ENCODE measurements around the gene TTC39A.

The TTC39A gene

GRCh38 chr1:51296383-51297357, 33.7 kb downstream of the TTC39A start:
- peak; percentile 90 for DNase-seq

DNA sequence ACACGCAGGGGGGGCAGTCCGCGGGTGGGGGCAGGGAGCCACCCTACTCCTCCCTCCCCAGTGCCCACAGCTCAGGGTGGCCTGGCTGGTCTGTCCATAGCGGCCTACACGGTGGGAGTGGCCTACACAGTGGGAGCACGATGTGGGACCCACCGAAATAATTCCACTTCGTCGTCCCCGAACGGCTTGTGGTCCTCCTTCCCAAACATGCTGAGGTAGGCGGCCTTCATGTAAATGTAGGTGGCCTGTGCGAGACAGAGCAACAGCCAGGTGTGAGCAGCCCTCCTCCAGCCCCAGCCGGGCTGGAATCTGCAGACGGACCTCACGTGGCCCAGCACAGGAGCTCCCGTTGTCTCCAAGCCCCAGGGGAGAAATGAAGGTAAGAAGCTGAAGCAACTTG, 34.4 kb downstream of the TTC39A start:
- DNase-seq: no peak

- DNase-seq: no peak
These were observed 35.7 kb downstream of the TTC39A start for GRCh38 chr1:51294566-51295184.

DNA sequence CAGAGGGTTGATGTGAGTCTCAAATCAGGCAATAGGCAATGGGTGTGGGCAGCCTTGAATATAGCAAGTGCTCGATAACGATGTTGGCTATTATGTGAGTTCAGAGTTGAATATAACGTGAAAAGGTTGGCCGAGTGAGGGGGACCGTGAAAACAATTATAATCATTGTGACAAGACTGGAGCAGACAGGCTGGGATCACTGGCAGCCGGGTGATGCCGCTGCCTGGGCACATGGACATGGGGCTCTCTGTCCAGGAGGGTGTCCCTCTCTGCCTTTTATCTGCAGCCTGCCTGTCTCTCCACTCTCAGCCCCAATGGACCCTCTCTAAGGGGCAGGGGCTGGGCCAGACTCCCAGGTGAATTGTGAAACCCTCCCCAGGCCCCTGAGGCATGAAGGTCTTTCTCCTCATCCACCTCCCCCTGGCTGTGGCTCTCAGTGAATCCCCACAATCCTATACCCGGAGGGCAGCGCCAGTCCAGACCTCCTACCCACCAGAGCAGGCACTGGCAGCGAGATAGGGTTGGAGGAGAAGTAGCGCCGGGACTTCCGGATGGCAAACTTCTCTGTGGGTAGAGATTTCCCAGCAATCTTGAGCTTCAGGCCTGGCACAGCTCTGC, 36.4 kb downstream of the TTC39A start:
- DNase-seq: no peak

- no peak for DNase-seq
These were observed 39.9 kb downstream of the TTC39A start for GRCh38 chr1:51290489-51290847.

- no peak for DNase-seq
These were observed 40.5 kb downstream of the TTC39A start for GRCh38 chr1:51289676-51290488.

DNA sequence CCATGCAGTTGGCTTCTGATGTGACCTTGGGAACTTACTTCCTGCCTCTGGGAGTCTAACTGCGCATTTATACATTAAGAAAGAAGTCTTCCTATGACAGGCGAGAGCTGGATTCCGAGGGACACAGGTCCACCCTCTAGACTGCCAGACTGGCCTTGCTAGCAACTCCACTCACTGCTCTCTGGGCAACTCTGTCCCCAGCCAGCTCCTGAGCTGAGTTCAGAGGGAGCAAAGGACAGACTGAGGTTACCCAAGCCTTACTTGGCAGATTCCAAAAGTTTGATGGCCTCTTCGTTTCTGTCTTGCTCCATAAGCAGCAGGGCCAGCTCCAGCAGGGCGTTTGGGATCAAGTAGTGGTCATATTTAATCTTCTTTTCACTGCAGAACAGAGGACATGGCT, 41.8 kb downstream of the TTC39A start:
- DNase-seq: no peak

GRCh38 chr1:51287966-51288365, 42.4 kb downstream of the TTC39A start:
- no peak for DNase-seq

DNA sequence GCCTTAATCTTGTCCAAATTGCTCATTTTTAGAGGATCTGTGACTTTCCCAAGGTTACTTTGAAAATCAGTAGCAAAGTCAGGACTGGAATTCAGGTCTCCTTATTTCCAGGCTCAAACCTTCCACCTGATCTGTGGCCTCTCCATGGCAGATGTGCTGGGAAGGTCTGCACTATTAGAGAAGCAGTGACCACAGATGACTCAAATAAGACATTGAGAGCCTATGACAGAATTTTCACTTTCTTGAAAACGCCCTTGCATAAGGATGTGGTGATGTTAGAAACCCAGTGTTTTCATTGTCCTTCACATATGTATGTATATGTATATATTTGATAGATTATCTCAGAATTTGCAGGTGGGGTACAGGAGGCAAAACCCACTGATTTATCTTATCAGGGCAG, 45.3 kb downstream of the TTC39A start:
- DNase-seq: peak; percentile 73

- peak; percentile 21 for DNase-seq
These were observed 45.8 kb downstream of the TTC39A start for GRCh38 chr1:51284487-51284954.

GRCh38 chr1:51283979-51284378, 46.4 kb downstream of the TTC39A start:
- DNase-seq: peak; percentile 26

DNA sequence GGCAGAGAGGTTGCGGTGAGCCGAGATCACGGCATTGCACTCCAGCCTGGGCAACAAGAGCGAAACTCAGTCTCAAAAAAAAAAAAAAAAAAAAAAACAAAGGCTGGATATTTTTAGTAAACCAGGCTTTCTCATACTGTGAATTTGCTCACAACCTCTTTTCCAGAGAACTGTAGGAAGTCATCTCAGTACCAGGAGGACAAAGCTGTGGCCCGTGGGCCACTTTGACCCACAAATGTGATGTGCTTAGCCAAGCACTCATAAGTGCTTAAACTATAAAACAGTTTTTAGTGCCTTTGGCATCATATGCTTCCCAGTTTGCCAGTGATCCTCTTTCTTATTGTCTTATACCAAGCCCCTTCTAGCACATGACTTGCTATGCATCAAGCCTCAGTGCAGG, 47.8 kb downstream of the TTC39A start:
- peak; percentile 49 for DNase-seq

DNA sequence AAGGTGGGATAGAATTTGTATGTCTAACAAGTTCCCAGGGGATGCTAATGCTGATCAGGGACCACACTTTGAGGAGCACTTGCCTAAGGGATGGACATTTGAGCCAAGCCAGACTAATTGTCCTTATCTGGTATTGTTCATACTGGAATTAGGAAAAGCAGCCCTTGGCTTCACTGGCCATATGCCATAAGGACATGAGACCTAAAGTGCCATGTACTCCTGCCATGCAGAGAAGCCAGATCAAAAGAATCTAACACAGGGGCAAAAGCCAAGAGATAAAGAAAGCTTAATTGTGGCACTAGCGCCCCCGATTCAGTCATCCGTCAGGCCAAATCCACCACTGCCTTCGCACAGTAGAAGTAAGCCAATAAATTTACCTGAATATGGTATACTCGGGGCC, 48.6 kb downstream of the TTC39A start:
- no peak for DNase-seq

- no peak for DNase-seq
These were observed 49.9 kb downstream of the TTC39A start for GRCh38 chr1:51280321-51280978.

- no peak for DNase-seq
These were observed 54.1 kb downstream of the TTC39A start for GRCh38 chr1:51276286-51276685.

DNA sequence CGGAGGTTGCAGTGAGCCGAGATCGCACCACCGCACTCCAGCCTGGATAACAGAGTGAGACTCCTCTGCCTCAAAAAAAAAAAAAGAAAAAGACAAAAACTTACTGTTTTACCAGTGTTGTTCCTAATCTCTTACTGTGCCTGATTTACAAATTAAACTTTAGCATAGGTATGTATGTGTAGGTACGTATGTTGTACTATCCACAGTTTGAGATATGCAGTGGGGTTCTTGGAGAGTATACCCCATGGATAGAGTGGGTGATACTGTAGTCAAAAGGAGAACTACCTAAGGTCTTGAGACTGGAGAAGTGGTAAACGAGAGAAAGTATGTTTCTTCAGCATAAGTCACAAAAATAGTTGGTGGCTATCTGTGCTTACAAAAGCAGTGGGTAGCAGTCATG, 55.7 kb downstream of the TTC39A start:
- no peak for DNase-seq

DNA sequence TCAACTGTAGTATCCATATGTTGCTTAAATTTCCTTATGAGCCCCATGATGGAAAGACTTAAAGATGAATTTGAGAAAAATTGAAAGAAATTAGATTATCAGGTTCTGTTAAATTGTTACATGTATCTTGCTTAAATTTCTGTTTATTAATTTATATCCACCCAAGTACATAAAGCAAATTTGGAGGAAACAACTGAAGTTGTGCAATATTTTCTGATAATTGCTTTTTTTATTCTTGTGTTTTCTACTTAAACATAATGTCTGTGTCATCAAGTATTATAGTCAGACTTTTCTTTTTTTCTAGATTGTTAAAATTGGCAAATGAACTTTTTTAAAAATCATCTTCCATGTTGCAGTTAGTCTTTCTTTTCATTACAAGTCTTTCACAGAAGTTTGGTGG, 57.4 kb downstream of the TTC39A start:
- no peak for DNase-seq

GRCh38 chr1:51270751-51271150, 59.6 kb downstream of the TTC39A start:
- no peak for DNase-seq

DNA sequence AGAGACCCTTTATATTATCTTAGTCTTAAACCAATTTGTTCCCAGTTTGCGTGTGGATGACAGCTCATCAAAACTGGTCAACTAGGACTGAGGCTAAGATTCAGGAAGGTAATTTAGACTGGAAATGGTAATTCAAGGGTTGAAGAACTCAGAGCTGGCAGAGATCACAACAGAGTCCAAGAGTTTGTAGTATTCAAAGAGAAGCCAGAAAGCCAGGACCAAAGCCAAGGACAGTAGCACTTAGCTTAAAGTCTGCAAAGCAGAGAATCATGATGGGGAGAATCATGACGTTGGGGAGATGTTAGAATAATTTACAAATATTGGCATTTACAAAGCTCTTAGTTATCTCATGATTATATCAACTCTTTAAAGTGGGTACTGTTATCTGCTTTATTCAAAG, 61.7 kb downstream of the TTC39A start:
- DNase-seq: no peak

DNA sequence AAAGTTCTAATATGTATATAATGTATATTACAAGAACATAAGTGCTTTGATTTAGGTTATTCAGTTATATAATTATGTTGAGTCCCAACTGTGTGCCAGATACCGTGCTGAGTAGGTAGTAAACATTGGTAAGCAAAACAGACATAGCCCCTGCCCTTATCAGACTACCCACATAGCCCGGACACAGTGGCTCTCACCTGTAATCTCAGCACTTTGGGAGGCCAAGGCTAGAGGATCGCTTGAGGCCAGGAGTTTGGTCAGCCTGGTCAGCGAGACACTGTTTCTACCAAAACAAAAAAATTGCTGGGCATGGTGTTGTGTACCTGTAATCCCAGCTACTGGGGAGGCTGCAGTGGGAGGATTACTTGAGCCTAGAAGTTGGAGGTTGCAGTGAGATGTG, 63.6 kb downstream of the TTC39A start:
- no peak for DNase-seq

GRCh38 chr1:51266181-51266580, 64.2 kb downstream of the TTC39A start:
- no peak for DNase-seq

DNA sequence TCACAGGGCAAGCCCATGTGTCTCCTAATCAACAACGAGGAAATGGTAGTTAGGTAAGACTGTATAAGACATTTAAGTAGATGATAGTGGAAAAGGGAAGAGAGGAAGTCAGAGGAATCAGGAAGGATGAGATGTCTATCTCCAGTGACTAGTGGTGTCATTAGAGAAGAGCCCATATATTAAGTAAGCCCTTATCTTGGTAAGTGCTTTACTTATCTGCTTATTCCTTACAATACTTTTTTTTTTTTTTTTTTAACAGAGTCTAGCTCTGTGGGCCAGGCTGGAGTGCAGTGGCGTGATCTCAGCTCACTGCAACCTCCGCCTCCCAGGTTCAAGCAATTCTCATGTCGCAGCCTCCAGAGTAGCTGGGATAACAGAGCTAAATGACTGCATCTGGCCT, 64.7 kb downstream of the TTC39A start:
- DNase-seq: no peak
